PC-3 (cell line): ENCODE data around the gene MGMT. TPM values are rescaled to one million over a fixed set of nuclear protein-coding genes. Genes with fewer than 3 reads are reported as not detected.

ENCODE experiments used
- ATAC-seq: fragments of 200-7000 bp; cut with Tn5 transposase; 2 replicates; pipeline ENCODE4 v1.9.1; 2020; ENCODE audit warnings: mild to moderate bottlenecking, moderate library complexity
- BruUV-seq: library from RNA; stranded (reverse); fragments of 400-500 nt; replicated peaks from 2 replicates; lab custom pipeline; 2021; lab: Mats Ljungman, UMichigan
- CTCF ChIA-PET: fragments of 300-600 bp; sonication (Branson Sonifier 250); formaldehyde crosslinking; loops from one replicate; lab custom pipeline; 2022; ENCODE audit warnings: antibody characterized with exemption; lab: Charles Lee
- POLR2A ChIA-PET: fragments of 300-600 bp; sonication (Branson Sonifier 250); formaldehyde crosslinking; loops from one replicate; lab custom pipeline; 2022; ENCODE audit warnings: antibody characterized with exemption; ENCODE audit not compliant: unreplicated experiment; lab: Charles Lee
- DNase-seq: peaks from one replicate; pipeline ENCODE4 v3.0.0-alpha.2; 2015
- H2AFZ ChIP-seq: fragments of 300-600 bp; sonication (generic); 2 replicates; pipeline ENCODE4 v1.6.0; 2016; ENCODE audit warnings: antibody characterized with exemption, low read length
- H3F3A ChIP-seq: fragments of 300-600 bp; sonication (generic); one replicate; pipeline ENCODE4 v1.6.0; 2017; ENCODE audit warnings: antibody characterized with exemption, low read length, control low read depth, mild to moderate bottlenecking; ENCODE audit not compliant: unreplicated experiment
- H3K27ac ChIP-seq: fragments of 300-600 bp; sonication (generic); 2 replicates; pipeline ENCODE4 v1.5.1; 2016; ENCODE audit warnings: mild to moderate bottlenecking, low read length
- H3K27me3 ChIP-seq: fragments of 300-600 bp; sonication (generic); 2 replicates; pipeline ENCODE4 v1.6.1; 2016; ENCODE audit warnings: low read length, mixed read lengths
- H3K36me3 ChIP-seq: fragments of 300-600 bp; sonication (generic); 2 replicates; pipeline ENCODE4 v1.6.1; 2016; ENCODE audit warnings: low read depth, mixed run types, low read length, mixed read lengths
- H3K4me1 ChIP-seq: fragments of 300-600 bp; sonication (generic); 2 replicates; pipeline ENCODE4 v1.5.1; 2016; ENCODE audit warnings: low read length; ENCODE audit not compliant: insufficient read depth
- H3K4me2 ChIP-seq: fragments of 300-600 bp; sonication (generic); 2 replicates; pipeline ENCODE4 v1.6.0; 2016; ENCODE audit warnings: low read length
- H3K4me3 ChIP-seq: fragments of 300-600 bp; sonication (generic); 2 replicates; pipeline ENCODE4 v1.5.1; 2016; ENCODE audit warnings: mild to moderate bottlenecking, low read length, mixed read lengths
- H3K79me2 ChIP-seq: fragments of 300-600 bp; sonication (generic); 2 replicates; pipeline ENCODE4 v1.6.1; 2017; ENCODE audit warnings: low read length, mixed read lengths
- H3K9ac ChIP-seq: fragments of 300-600 bp; sonication (generic); 2 replicates; pipeline ENCODE4 v1.6.0; 2016; ENCODE audit warnings: mild to moderate bottlenecking, low read length
- H3K9me2 ChIP-seq: fragments of 300-600 bp; sonication (generic); replicated peaks from 2 replicates; pipeline ENCODE4 v1.6.1; 2016; ENCODE audit warnings: mixed run types, low read length, mixed read lengths
- H3K9me3 ChIP-seq: fragments of 300-600 bp; sonication (generic); 2 replicates; pipeline ENCODE4 v1.6.1; 2016; ENCODE audit warnings: low read length, mixed read lengths
- H4K20me1 ChIP-seq: fragments of 300-600 bp; sonication (generic); 2 replicates; pipeline ENCODE4 v1.6.1; 2016; ENCODE audit warnings: low read length, mixed read lengths
- CTCF ChIP-seq: fragments of 300-600 bp; sonication (generic); conservative IDR thresholded peaks from 2 replicates; pipeline ENCODE4 v1.5.1; 2017; ENCODE audit warnings: antibody characterized with exemption, low read depth, mild to moderate bottlenecking, low read length
- EZH2 ChIP-seq: fragments of 300-600 bp; sonication (generic); IDR thresholded peaks from one replicate; pipeline ENCODE4 v1.6.1; 2017; ENCODE audit warnings: antibody characterized with exemption, mild to moderate bottlenecking, low read length; ENCODE audit not compliant: unreplicated experiment
- EZH2phosphoT487 ChIP-seq: fragments of 300-600 bp; sonication (generic); IDR thresholded peaks from 2 replicates; pipeline ENCODE4 v1.6.1; 2018; ENCODE audit warnings: mild to moderate bottlenecking, antibody characterized with exemption, low read length, borderline replicate concordance
- intact Hi-C: fragments of 100-400 bp; cut with micrococcal nuclease; formaldehyde crosslinking; loops from 2 replicates; pipeline ENCODE4 v1.9.0; 2023
- total RNA-seq: library from RNA; depleted of rRNA; stranded (reverse); fragments of >200 nt; gene quantifications from 2 replicates; pipeline ENCODE4 v1.2.3, GENCODE V29; 2014

MGMT gene
- total RNA-seq, 1 experiment from 2014 or later, result 19.8 TPM

- Histone ChIP-seq H3K79me2 (no peaks in the 10 kb centered on the region), H3K9me3 (no peaks in the 10 kb centered on the region), H3K27ac (no peak overlapping the region), H3K36me3 (no peaks in the 10 kb centered on the region), H3K4me2 (no peak overlapping the region), H4K20me1 (no peaks in the 10 kb centered on the region), H3K4me3 (no peak overlapping the region), H2AFZ (no peak overlapping the region), H3K9ac (no peak overlapping the region), H3K4me1 (no peaks in the 10 kb centered on the region), H3K9me2 (no peaks in the 10 kb centered on the region), H3F3A (no peaks in the 10 kb centered on the region), H3K27me3 (no peaks in the 10 kb centered on the region)
- intact Hi-C loops, result no loop called here
- ATAC-seq (no peak), DNase-seq (no peak)
- no TSS peak for BruUV-seq
- ChIA-PET CTCF (no interaction called here), POLR2A (no interaction called here)
- no peak for TF ChIP-seq EZH2phosphoT487
- no peak for TF ChIP-seq EZH2
- TF ChIP-seq CTCF, result no peak
Measured at GRCh38 chr10:129764901-129765663, 298.0 kb downstream of the MGMT start.

GRCh38 chr10:129765664-129766550, 298.9 kb downstream of the MGMT start:
- intact Hi-C loops, result no loop called here
- ATAC-seq, result no peak

More at GRCh38 chr10:129765664-129766550, 298.9 kb downstream of the MGMT start:
- Histone ChIP-seq H3K9me2 (no peaks in the 10 kb centered on the region), H3K4me3 (no peak overlapping the region), H3K79me2 (no peaks in the 10 kb centered on the region), H3K27me3 (no peaks in the 10 kb centered on the region), H3K9ac (no peak overlapping the region), H4K20me1 (no peaks in the 10 kb centered on the region), H3K36me3 (no peaks in the 10 kb centered on the region), H3K27ac (no peak overlapping the region), H2AFZ (no peak overlapping the region), H3K9me3 (no peaks in the 10 kb centered on the region), H3K4me2 (no peak overlapping the region), H3K4me1 (no peaks in the 10 kb centered on the region), H3F3A (no peaks in the 10 kb centered on the region)
- ChIA-PET POLR2A (no interaction called here), CTCF (no interaction called here)
- BruUV-seq, result no TSS peak
- no peak for TF ChIP-seq EZH2phosphoT487
- TF ChIP-seq CTCF, result no peak
- no peak for TF ChIP-seq EZH2
- DNase-seq, result no peak
